WTC11 (cell line): ENCODE results near the gene COX17. TPM values are rescaled to one million over a fixed set of nuclear protein-coding genes. Genes with fewer than 3 reads are reported as not detected.

Source experiments
- ATAC-seq: fragments of 200-7000 bp; cut with Tn5 transposase; 2 replicates; pipeline ENCODE4 v1.10.0; 2021; ENCODE audit warnings: mild to moderate bottlenecking, moderate library complexity
- CTCF ChIA-PET: fragments of 300-600 bp; sonication (Branson Sonifier 250); formaldehyde crosslinking; loops from one replicate; lab custom pipeline; 2021; ENCODE audit warnings: antibody characterized with exemption; lab: Charles Lee
- POLR2A ChIA-PET: fragments of 350-600 bp; sonication (Branson Sonifier 250); formaldehyde crosslinking; loops from one replicate; lab custom pipeline; 2021; ENCODE audit warnings: antibody characterized with exemption; lab: Charles Lee
- DNase-seq: peaks from one replicate; pipeline ENCODE4 v3.0.0; 2021; ENCODE audit warnings: low spot score
- H3K27ac Mint-ChIP-seq: 2 replicates; pipeline ENCODE4 v1.8.0; 2021; ENCODE audit warnings: mixed read lengths
- H3K27me3 Mint-ChIP-seq: 2 replicates; pipeline ENCODE4 v1.8.0; 2021; ENCODE audit warnings: low read depth, mild to moderate bottlenecking, moderate library complexity, mixed read lengths
- H3K36me3 Mint-ChIP-seq: 2 replicates; pipeline ENCODE4 v1.8.0; 2021; ENCODE audit warnings: mixed read lengths
- H3K4me1 Mint-ChIP-seq: 2 replicates; pipeline ENCODE4 v1.8.0; 2022; ENCODE audit warnings: mixed read lengths
- H3K4me3 Mint-ChIP-seq: 2 replicates; pipeline ENCODE4 v1.8.0; 2021; ENCODE audit warnings: mild to moderate bottlenecking, moderate library complexity, mixed read lengths
- H3K9me3 Mint-ChIP-seq: 2 replicates; pipeline ENCODE4 v1.8.0; 2021; ENCODE audit warnings: mixed read lengths
- AR ChIP-seq: fragments of 250-450 bp; sonication (Bioruptor Pico); IDR thresholded peaks from 2 replicates; pipeline ENCODE4 v1.9.0; 2021; ENCODE audit warnings: mild to moderate bottlenecking
- ATF6 ChIP-seq: sonication (generic); formaldehyde crosslinking; IDR thresholded peaks from 2 replicates; pipeline ENCODE4 v1.8.1; 2023; ENCODE audit warnings: mild to moderate bottlenecking, missing genetic modification reagents
- CBFB ChIP-seq: sonication (generic); formaldehyde crosslinking; IDR thresholded peaks from 2 replicates; pipeline ENCODE4 v1.8.1; 2022; ENCODE audit warnings: mild to moderate bottlenecking, low read depth, missing genetic modification reagents
- CREB1 ChIP-seq: sonication (generic); formaldehyde crosslinking; IDR thresholded peaks from 2 replicates; pipeline ENCODE4 v1.8.0; 2023; ENCODE audit warnings: mild to moderate bottlenecking, missing genetic modification reagents
- EMX1 ChIP-seq: fragments of 250-450 bp; sonication (Bioruptor Pico); IDR thresholded peaks from 2 replicates; pipeline ENCODE4 v1.8.0; 2021; ENCODE audit warnings: mild to moderate bottlenecking
- ESRRA ChIP-seq: sonication (generic); formaldehyde crosslinking; IDR thresholded peaks from 2 replicates; pipeline ENCODE4 v1.8.1; 2022; ENCODE audit warnings: mild to moderate bottlenecking, missing genetic modification reagents, borderline replicate concordance
- FOXJ3 ChIP-seq: sonication (generic); formaldehyde crosslinking; IDR thresholded peaks from 2 replicates; pipeline ENCODE4 v1.9.0; 2021; ENCODE audit warnings: missing genetic modification reagents, mild to moderate bottlenecking, borderline replicate concordance
- FOXP1 ChIP-seq: sonication (generic); formaldehyde crosslinking; IDR thresholded peaks from 2 replicates; pipeline ENCODE4 v1.8.0; 2022; ENCODE audit warnings: missing genetic modification reagents, mild to moderate bottlenecking, moderate library complexity, borderline replicate concordance
- FOXP4 ChIP-seq: sonication (generic); formaldehyde crosslinking; IDR thresholded peaks from 2 replicates; pipeline ENCODE4 v1.8.0; 2022; ENCODE audit warnings: mild to moderate bottlenecking, missing genetic modification reagents
- GABPB1 ChIP-seq: sonication (generic); formaldehyde crosslinking; IDR thresholded peaks from 2 replicates; pipeline ENCODE4 v1.8.1; 2023; ENCODE audit warnings: mild to moderate bottlenecking, missing genetic modification reagents
- HMGA2 ChIP-seq: fragments of 250-450 bp; sonication (Bioruptor Pico); IDR thresholded peaks from 2 replicates; pipeline ENCODE4 v1.4.0; 2021; ENCODE audit warnings: mild to moderate bottlenecking, moderate library complexity
- IRF2 ChIP-seq: sonication (generic); formaldehyde crosslinking; IDR thresholded peaks from 2 replicates; pipeline ENCODE4 v1.8.0; 2022; ENCODE audit warnings: low read depth, missing genetic modification reagents, borderline replicate concordance
- MYBL2 ChIP-seq: sonication (generic); formaldehyde crosslinking; IDR thresholded peaks from 2 replicates; pipeline ENCODE4 v1.8.1; 2023; ENCODE audit warnings: mild to moderate bottlenecking, moderate library complexity, missing genetic modification reagents
- PREB ChIP-seq: sonication (generic); formaldehyde crosslinking; IDR thresholded peaks from 2 replicates; pipeline ENCODE4 v1.8.1; 2022; ENCODE audit warnings: mild to moderate bottlenecking, missing genetic modification reagents, moderate library complexity, borderline replicate concordance
- RELA ChIP-seq: sonication (generic); formaldehyde crosslinking; IDR thresholded peaks from 2 replicates; pipeline ENCODE4 v1.8.1; 2022; ENCODE audit warnings: missing genetic modification reagents, mild to moderate bottlenecking, borderline replicate concordance
- SMAD3 ChIP-seq: sonication (generic); formaldehyde crosslinking; IDR thresholded peaks from 2 replicates; pipeline ENCODE4 v1.8.0; 2022; ENCODE audit warnings: missing genetic modification reagents, mild to moderate bottlenecking, borderline replicate concordance
- STAT6 ChIP-seq: sonication (generic); formaldehyde crosslinking; conservative IDR thresholded peaks from 2 replicates; pipeline ENCODE4 v1.8.1; 2023; ENCODE audit warnings: mild to moderate bottlenecking, low read depth, missing genetic modification reagents, moderate library complexity
- TCF7 ChIP-seq: sonication (generic); formaldehyde crosslinking; IDR thresholded peaks from 2 replicates; pipeline ENCODE4 v1.8.0; 2022; ENCODE audit warnings: mild to moderate bottlenecking, low read depth, missing genetic modification reagents, moderate library complexity
- ZNF121 ChIP-seq: sonication (generic); formaldehyde crosslinking; IDR thresholded peaks from 2 replicates; pipeline ENCODE4 v1.8.0; 2023; ENCODE audit warnings: missing genetic modification reagents
- ZNF396 ChIP-seq: fragments of 250-450 bp; sonication (Bioruptor Pico); IDR thresholded peaks from 2 replicates; pipeline ENCODE4 v1.8.0; 2021; ENCODE audit warnings: mild to moderate bottlenecking, moderate library complexity, borderline replicate concordance
- ZNF512 ChIP-seq: sonication (generic); formaldehyde crosslinking; IDR thresholded peaks from 2 replicates; pipeline ENCODE4 v1.8.1; 2022; ENCODE audit warnings: missing genetic modification reagents, borderline replicate concordance
- total RNA-seq: library from RNA; stranded (reverse); gene quantifications from 3 replicates; pipeline ENCODE4 v1.2.3, GENCODE V29; 2021

COX17 gene
- total RNA-seq, 1 experiment from 2014 or later = 56.0 TPM

GRCh38 chr3:119676020-119676419, 1.2 kb downstream of the COX17 start:
- Mint-ChIP-seq H3K4me3 (peak overlapping the region; percentile 97), H3K27ac (no peak overlapping the region), H3K27me3 (peaks cover 4% of the 10 kb centered on the region; the same call in 1 of the 2 replicates), H3K9me3 (no peaks in the 10 kb centered on the region), H3K4me1 (peaks cover 20% of the 10 kb centered on the region), H3K36me3 (peaks cover 33% of the 10 kb centered on the region)
- TF ChIP-seq HMGA2 = no peak
- no peak for TF ChIP-seq EMX1 (CRISPR knock-in tag)
- TF ChIP-seq AR (CRISPR knock-in tag) = no peak
- no peak for TF ChIP-seq FOXJ3
- TF ChIP-seq ATF6 (CRISPR knock-in tag) = no peak
- no peak for TF ChIP-seq GABPB1
- TF ChIP-seq SMAD3 (CRISPR knock-in tag) = no peak
- TF ChIP-seq MYBL2 (CRISPR knock-in tag) = no peak
- no peak for TF ChIP-seq FOXP1 (CRISPR knock-in tag)
- DNase-seq (no peak), ATAC-seq (no peak)
- POLR2A ChIA-PET = no interaction called here
- CTCF ChIA-PET = interaction anchor here (2.2 kb wide), 1 partner anchor 75 kb away, joined by 9 read pairs; no protein-coding TSS in a partner anchor

GRCh38 chr3:119675188-119675874, 1.9 kb downstream of the COX17 start:
- ATAC-seq (no peak), DNase-seq (no peak)
- ChIA-PET POLR2A (no interaction called here), CTCF (interaction anchor here (2.2 kb wide), 1 partner anchor 74 kb away, joined by 9 read pairs; no protein-coding TSS in a partner anchor)
- peaks cover 4% of the 10 kb centered on the region; the same call in 1 of the 2 replicates for H3K27me3 Mint-ChIP-seq
- H3K27ac Mint-ChIP-seq = no peak overlapping the region
- peaks cover 34% of the 10 kb centered on the region for H3K36me3 Mint-ChIP-seq
- peak overlapping the region; percentile 97 for H3K4me3 Mint-ChIP-seq
- H3K9me3 Mint-ChIP-seq = no peaks in the 10 kb centered on the region
- H3K4me1 Mint-ChIP-seq = peaks cover 27% of the 10 kb centered on the region
- TF ChIP-seq CBFB (CRISPR knock-in tag) (no peak), ZNF121 (CRISPR knock-in tag) (no peak), ZNF512 (CRISPR knock-in tag) (no peak), ZNF396 (CRISPR knock-in tag) (no peak), STAT6 (CRISPR knock-in tag) (no peak), FOXP4 (CRISPR knock-in tag) (no peak), PREB (no peak), ESRRA (CRISPR knock-in tag) (no peak), FOXJ3 (no peak), IRF2 (CRISPR knock-in tag) (no peak), CREB1 (CRISPR knock-in tag) (no peak), RELA (CRISPR knock-in tag) (no peak), TCF7 (no peak)
